Naive thymus-derived CD4-positive, alpha-beta T cell (primary cell): ENCODE data around the gene GNL3L. TPM values are rescaled to one million over a fixed set of nuclear protein-coding genes. Genes with fewer than 3 reads are reported as not detected.
"Not testable (repeated sequence)": the region's sequence is repeated elsewhere in the genome, so short reads cannot be mapped to it uniquely, and the experiment has no call there.

Experiments
- ATAC-seq: fragments of 150-1000 bp; cut with Tn5 transposase; 2 replicates; pipeline ENCODE4 v1.10.0; 2021; ENCODE audit warnings: mild to moderate bottlenecking, moderate library complexity
- CTCF ChIA-PET: fragments of 350-600 bp; sonication (Branson Sonifier 250); formaldehyde crosslinking; loops from one replicate; lab custom pipeline; 2021; ENCODE audit warnings: antibody characterized with exemption; lab: Charles Lee
- POLR2A ChIA-PET: fragments of 350-600 bp; sonication (Branson Sonifier 250); formaldehyde crosslinking; loops from one replicate; lab custom pipeline; 2021; ENCODE audit warnings: antibody characterized with exemption, inconsistent platforms; lab: Charles Lee
- DNase-seq, 9 donors: peaks; one replicate each; pipeline versions ENCODE4 v3.0.0 to v3.0.0-alpha.2; 2020 to 2022; ENCODE audit warnings: mixed read lengths in 1 of 9
- H3K27ac ChIP-seq: one replicate; pipeline ENCODE4 v1.7.0; 2013; ENCODE audit warnings: mild to moderate bottlenecking, low read depth, low read length, moderate library complexity
- H3K27me3 ChIP-seq, 2 donors: one replicate each; pipeline ENCODE4 v1.7.0; 2013; ENCODE audit warnings: low read length in 2 of 2, mild to moderate bottlenecking in 2 of 2, moderate library complexity in 2 of 2; ENCODE audit not compliant: control insufficient read depth in 2 of 2, insufficient read depth in 2 of 2
- H3K36me3 ChIP-seq, 3 experiments: 1 replicate in 2 of 3; 2 replicates in 1 of 3; pipeline ENCODE4 v1.7.0; 2013; ENCODE audit warnings: low read length in 3 of 3, mild to moderate bottlenecking in 3 of 3, moderate library complexity in 1 of 3; ENCODE audit not compliant: insufficient read depth in 3 of 3, control insufficient read depth in 2 of 3
- H3K4me1 ChIP-seq, 2 donors: one replicate each; pipeline ENCODE4 v1.7.0; 2013; ENCODE audit warnings: low read length in 2 of 2, mild to moderate bottlenecking in 2 of 2, moderate library complexity in 1 of 2; ENCODE audit not compliant: control insufficient read depth in 2 of 2, insufficient read depth in 2 of 2
- H3K4me3 ChIP-seq: 2 replicates; pipeline ENCODE4 v1.7.0; 2013; ENCODE audit warnings: mild to moderate bottlenecking, low read length
- H3K9me3 ChIP-seq, 3 experiments: 1 replicate in 2 of 3; 2 replicates in 1 of 3; pipeline ENCODE4 v1.7.0; 2013; ENCODE audit warnings: low read length in 3 of 3; ENCODE audit not compliant: control insufficient read depth in 2 of 3
- H3K27ac Mint-ChIP-seq, 9 donors: one replicate each; pipeline ENCODE4 v1.8.0; 2020 to 2022; ENCODE audit warnings: mixed read lengths in 9 of 9, mild to moderate bottlenecking in 8 of 9, moderate library complexity in 5 of 9, inconsistent platforms in 2 of 9
- H3K27me3 Mint-ChIP-seq, 5 donors: one replicate each; pipeline ENCODE4 v1.8.0; 2021 to 2022; ENCODE audit warnings: mixed read lengths in 5 of 5, mild to moderate bottlenecking in 1 of 5
- H3K36me3 Mint-ChIP-seq, 5 donors: one replicate each; pipeline ENCODE4 v1.8.0; 2020 to 2022; ENCODE audit warnings: mixed read lengths in 5 of 5, mild to moderate bottlenecking in 3 of 5, inconsistent platforms in 1 of 5
- H3K4me1 Mint-ChIP-seq, 7 donors: one replicate each; pipeline ENCODE4 v1.8.0; 2020 to 2022; ENCODE audit warnings: mixed read lengths in 7 of 7, mild to moderate bottlenecking in 3 of 7, inconsistent platforms in 1 of 7
- H3K4me3 Mint-ChIP-seq, 10 donors: one replicate each; pipeline ENCODE4 v1.8.0; 2020 to 2022; ENCODE audit warnings: mild to moderate bottlenecking in 10 of 10, mixed read lengths in 10 of 10, moderate library complexity in 6 of 10, inconsistent platforms in 2 of 10
- H3K9me3 Mint-ChIP-seq, 11 donors: one replicate each; pipeline ENCODE4 v1.8.0; 2020 to 2022; ENCODE audit warnings: mixed read lengths in 11 of 11, mild to moderate bottlenecking in 4 of 11, inconsistent platforms in 1 of 11, moderate library complexity in 1 of 11
- intact Hi-C, 2 donors: fragments of 100-400 bp; cut with micrococcal nuclease; formaldehyde crosslinking; loops; one replicate each; pipeline ENCODE4 v1.15.1; 2023
- polyA plus RNA-seq, 2 donors: library from polyadenylated mRNA; unstranded; fragments of 300-500 nt; fragmentation: Illumina TruSeq; gene quantifications; one replicate each; pipeline ENCODE4 v1.2.3, GENCODE V29; 2021
- total RNA-seq, 6 experiments: library from RNA in 5 of 6; stranded (reverse) in 5 of 6; gene quantifications; 1 replicate in 5 of 6; 2 replicates in 1 of 6; pipeline ENCODE4 v1.2.3 and lab custom pipeline; 2021 to 2026

GNL3L gene
- total and polyA plus RNA-seq, 7 experiments from 2014 or later = 32.8 to 60.9 (median 41.8) TPM

- H3K27me3 ChIP-seq = no peaks in the 10 kb centered on the region
- Mint-ChIP-seq H3K4me1 (peaks cover 0 to 6% (median 0%) of the 10 kb centered on the region in 7 donors), H3K9me3 (no peaks in the 10 kb centered on the region), H3K4me3 (no peak overlapping the region), H3K36me3 (peaks cover 13 to 30% (median 18%) of the 10 kb centered on the region in 5 donors), H3K27me3 (no peaks in the 10 kb centered on the region), H3K27ac (no peak overlapping the region)
- intact Hi-C loops = no loop called here
- H3K27ac ChIP-seq = no peak overlapping the region
- CTCF ChIA-PET = no interaction called here
- no peaks in the 10 kb centered on the region for H3K4me1 ChIP-seq
- H3K4me3 ChIP-seq = no peak overlapping the region
- POLR2A ChIA-PET = no interaction called here
- no peaks in the 10 kb centered on the region for H3K9me3 ChIP-seq
- no peak for DNase-seq
- no peak for ATAC-seq
- peaks cover 4 to 77% (median 19%) of the 10 kb centered on the region in 3 experiments for H3K36me3 ChIP-seq
Measured at GRCh38 chrX:54551801-54552200, 21.8 kb downstream of the GNL3L start.

- peaks cover 3 to 22% (median 7%) of the 10 kb centered on the region in 5 donors for H3K36me3 Mint-ChIP-seq
- H3K36me3 ChIP-seq = peaks cover 5 to 71% (median 9%) of the 10 kb centered on the region in 3 experiments
- POLR2A ChIA-PET, H3K27ac ChIP-seq, H3K4me3 ChIP-seq, H3K27ac Mint-ChIP-seq, CTCF ChIA-PET, intact Hi-C loops, DNase-seq, H3K27me3 Mint-ChIP-seq, ATAC-seq, H3K4me1 ChIP-seq, H3K4me3 Mint-ChIP-seq, H3K27me3 ChIP-seq, H3K9me3 Mint-ChIP-seq, H3K9me3 ChIP-seq, H3K4me1 Mint-ChIP-seq: not testable (repeated sequence)
Measured at GRCh38 chrX:54555006-54555405, 25.0 kb downstream of the GNL3L start.

- no peak overlapping the region for H3K4me3 Mint-ChIP-seq
- Histone ChIP-seq H3K27ac (no peak overlapping the region), H3K4me3 (no peak overlapping the region), H3K4me1 (no peaks in the 10 kb centered on the region), H3K36me3 (peaks cover 0 to 45% (median 5%) of the 10 kb centered on the region in 3 experiments), H3K9me3 (no peaks in the 10 kb centered on the region), H3K27me3 (no peaks in the 10 kb centered on the region)
- no peaks in the 10 kb centered on the region for H3K27me3 Mint-ChIP-seq
- H3K27ac Mint-ChIP-seq = no peak overlapping the region
- ATAC-seq (no peak), DNase-seq (no peak)
- intact Hi-C loops = no loop called here
- H3K9me3 Mint-ChIP-seq = peaks cover 0 to 2% (median 0%) of the 10 kb centered on the region in 11 donors
- ChIA-PET CTCF (interaction anchor here (0.6 kb wide), 1 partner anchor 336 kb away, joined by 3 read pairs; no protein-coding TSS in a partner anchor), POLR2A (no interaction called here)
- H3K4me1 Mint-ChIP-seq = no peaks in the 10 kb centered on the region
- H3K36me3 Mint-ChIP-seq = peaks cover 5 to 35% (median 11%) of the 10 kb centered on the region in 5 donors
Measured at GRCh38 chrX:54560411-54560810, 30.4 kb downstream of the GNL3L start.

GRCh38 chrX:54561622-54562021 is 31.6 kb downstream of the GNL3L start:
- H3K4me3 ChIP-seq = no peak overlapping the region
- H3K27ac ChIP-seq = no peak overlapping the region
- H3K36me3 ChIP-seq = peaks cover 0 to 35% (median 5%) of the 10 kb centered on the region in 3 experiments
- CTCF ChIA-PET = no interaction called here
- Mint-ChIP-seq H3K9me3 (peaks cover 0 to 2% (median 0%) of the 10 kb centered on the region in 11 donors), H3K36me3 (peaks cover 4 to 29% (median 11%) of the 10 kb centered on the region in 5 donors), H3K27ac (no peak overlapping the region), H3K4me1 (no peaks in the 10 kb centered on the region), H3K27me3 (no peaks in the 10 kb centered on the region), H3K4me3 (no peak overlapping the region)
- POLR2A ChIA-PET = no interaction called here
- DNase-seq (no peak), ATAC-seq (no peak)
- H3K27me3 ChIP-seq = no peaks in the 10 kb centered on the region
- no peaks in the 10 kb centered on the region for H3K4me1 ChIP-seq
- H3K9me3 ChIP-seq = no peaks in the 10 kb centered on the region
- intact Hi-C loops = no loop called here

- peaks cover 0 to 8% (median 1%) of the 10 kb centered on the region in 11 donors for H3K9me3 Mint-ChIP-seq
- POLR2A ChIA-PET = no interaction called here
- no peaks in the 10 kb centered on the region for H3K9me3 ChIP-seq
- H3K27me3 Mint-ChIP-seq = no peaks in the 10 kb centered on the region
- no peaks in the 10 kb centered on the region for H3K4me1 Mint-ChIP-seq
- no peaks in the 10 kb centered on the region for H3K27me3 ChIP-seq
- ATAC-seq (no peak), DNase-seq (no peak)
- peaks cover 4 to 34% (median 21%) of the 10 kb centered on the region in 5 donors for H3K36me3 Mint-ChIP-seq
- CTCF ChIA-PET = no interaction called here
- no peak overlapping the region for H3K4me3 Mint-ChIP-seq
- intact Hi-C loops = no loop called here
- no peak overlapping the region for H3K27ac Mint-ChIP-seq
- peaks cover 0 to 14% (median 0%) of the 10 kb centered on the region in 3 experiments for H3K36me3 ChIP-seq
- H3K4me1 ChIP-seq = no peaks in the 10 kb centered on the region
- H3K4me3 ChIP-seq = no peak overlapping the region
- no peak overlapping the region for H3K27ac ChIP-seq
Measured at GRCh38 chrX:54564936-54565335, 34.9 kb downstream of the GNL3L start.

DNA sequence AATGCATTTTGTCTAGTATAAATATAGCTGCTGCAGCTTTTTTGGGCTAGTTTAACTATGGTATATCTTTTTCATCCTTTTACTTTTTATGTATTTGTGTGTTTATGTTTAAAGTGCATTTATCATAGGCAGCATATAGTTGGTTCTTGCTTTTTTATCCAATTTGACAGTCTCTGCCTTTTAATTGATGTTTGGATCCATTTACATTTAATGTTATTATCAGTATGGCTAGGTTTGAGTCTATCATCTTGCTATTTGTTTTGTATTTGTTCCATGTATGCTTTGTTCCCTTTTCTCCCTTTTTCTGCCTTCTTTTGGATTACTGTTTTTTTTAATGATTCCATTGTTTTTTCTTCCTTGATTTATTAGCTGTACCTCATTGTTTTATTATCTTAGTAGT is 40.3 kb downstream of the GNL3L start:
- Mint-ChIP-seq H3K4me3 (no peak overlapping the region), H3K4me1 (peaks cover 0 to 1% (median 0%) of the 10 kb centered on the region in 7 donors), H3K36me3 (peaks cover 0 to 38% (median 27%) of the 10 kb centered on the region in 5 donors), H3K27ac (no peak overlapping the region), H3K27me3 (no peaks in the 10 kb centered on the region), H3K9me3 (peaks cover 0 to 22% (median 12%) of the 10 kb centered on the region in 11 donors)
- Histone ChIP-seq H3K27ac (no peak overlapping the region), H3K4me1 (no peaks in the 10 kb centered on the region), H3K9me3 (no peaks in the 10 kb centered on the region), H3K27me3 (no peaks in the 10 kb centered on the region), H3K36me3 (no peaks in the 10 kb centered on the region), H3K4me3 (no peak overlapping the region)
- ATAC-seq (no peak), DNase-seq (no peak)
- CTCF ChIA-PET = interaction anchor here (0.7 kb wide), 1 partner anchor 248 kb away, joined by 4 read pairs; no protein-coding TSS in a partner anchor
- intact Hi-C loops = no loop called here
- POLR2A ChIA-PET = no interaction called here

- DNase-seq, H3K4me1 Mint-ChIP-seq, ATAC-seq, H3K27ac ChIP-seq, H3K9me3 ChIP-seq, H3K27me3 Mint-ChIP-seq, H3K27ac Mint-ChIP-seq, H3K27me3 ChIP-seq, intact Hi-C loops, H3K4me3 ChIP-seq, H3K36me3 ChIP-seq, H3K4me3 Mint-ChIP-seq, CTCF ChIA-PET, H3K4me1 ChIP-seq, POLR2A ChIA-PET: not testable (repeated sequence)
- peaks cover 0 to 22% (median 12%) of the 10 kb centered on the region in 11 donors for H3K9me3 Mint-ChIP-seq
- peaks cover 5 to 44% (median 34%) of the 10 kb centered on the region in 5 donors for H3K36me3 Mint-ChIP-seq
Measured at GRCh38 chrX:54572641-54573040, 42.6 kb downstream of the GNL3L start.
